DND-41 (cell line): Measurements from ENCODE around the gene DCAKD.

Experiments used
- CTCF ChIP-seq: IDR thresholded peaks from 2 replicates; pipeline ENCODE4 v1.5.1; 2012; ENCODE audit warnings: borderline replicate concordance, low read length, moderate library complexity, mild to moderate bottlenecking; ENCODE audit not compliant: poor library complexity, severe bottlenecking; ENCODE audit errors: extremely low read depth
- EZH2 ChIP-seq: IDR thresholded peaks from 3 replicates; pipeline ENCODE4 v1.6.1; 2012; ENCODE audit warnings: borderline replicate concordance, low read depth, mild to moderate bottlenecking, moderate library complexity, low read length, inconsistent platforms; ENCODE audit not compliant: severe bottlenecking

- TF ChIP-seq CTCF (no peak), EZH2 (no peak)
Observed at GRCh38 chr17:45052052-45052772, 780 bp upstream of the DCAKD start.
